Fibroblast of lung (primary cell): ENCODE measurements around the gene PIK3AP1. TPM values are rescaled to one million over a fixed set of nuclear protein-coding genes. Genes with fewer than 3 reads are reported as not detected.
A peak's percentile ranks its signal among the peaks of the same experiment; 100 is the strongest.

Experiments used
- DNase-seq, 2 donors: peaks; one replicate each; pipeline versions ENCODE4 v3.0.0 to v3.0.0-alpha.2; 2010; ENCODE audit warnings: low read depth in 2 of 2
- H2AFZ ChIP-seq: 2 replicates; pipeline ENCODE4 v1.5.1; 2012; ENCODE audit warnings: low read length, control low read depth, inconsistent platforms
- H3K27ac ChIP-seq: 2 replicates; pipeline ENCODE4 v1.5.1; 2011; ENCODE audit warnings: low read length, control low read depth; ENCODE audit not compliant: insufficient read depth
- H3K27me3 ChIP-seq: 2 replicates; pipeline ENCODE4 v1.5.1; 2011; ENCODE audit warnings: mild to moderate bottlenecking, low read length; ENCODE audit not compliant: control insufficient read depth, insufficient read depth
- H3K36me3 ChIP-seq: 2 replicates; pipeline ENCODE4 v1.5.1; 2011; ENCODE audit warnings: low read length; ENCODE audit not compliant: control insufficient read depth, insufficient read depth
- H3K4me1 ChIP-seq: 2 replicates; pipeline ENCODE4 v1.5.1; 2011; ENCODE audit warnings: low read length; ENCODE audit not compliant: control insufficient read depth, insufficient read depth; ENCODE audit errors: extremely low read depth
- H3K4me2 ChIP-seq: 2 replicates; pipeline ENCODE4 v1.5.1; 2011; ENCODE audit warnings: low read length, control low read depth; ENCODE audit not compliant: insufficient read depth; ENCODE audit errors: extremely low read depth
- H3K4me3 ChIP-seq, 4 experiments: fragments of 200-600 bp in 1 of 4; sonication (generic) in 1 of 4; replicated peaks in 1 of 4; 2 replicates each; pipeline ENCODE4 v1.5.1; 2011 to 2016; ENCODE audit warnings: low read length in 4 of 4, low read depth in 3 of 4, mild to moderate bottlenecking in 3 of 4, control low read depth in 2 of 4, inconsistent platforms in 1 of 4, mixed read lengths in 1 of 4; ENCODE audit not compliant: insufficient read depth in 1 of 4; ENCODE audit errors: control extremely low read depth in 1 of 4
- H3K79me2 ChIP-seq: 2 replicates; pipeline ENCODE4 v1.5.1; 2012; ENCODE audit warnings: mild to moderate bottlenecking, low read length, inconsistent platforms; ENCODE audit not compliant: control insufficient read depth, insufficient read depth
- H3K9ac ChIP-seq: 2 replicates; pipeline ENCODE4 v1.5.1; 2011; ENCODE audit warnings: mild to moderate bottlenecking, low read length, control low read depth; ENCODE audit not compliant: insufficient read depth
- H3K9me3 ChIP-seq: 2 replicates; pipeline ENCODE4 v1.5.1; 2012; ENCODE audit warnings: low read depth, low read length; ENCODE audit not compliant: control insufficient read depth, insufficient read depth
- H4K20me1 ChIP-seq: 2 replicates; pipeline ENCODE4 v1.5.1; 2011; ENCODE audit warnings: low read length; ENCODE audit not compliant: control insufficient read depth, insufficient read depth; ENCODE audit errors: extremely low read depth
- CTCF ChIP-seq, 2 donors: IDR thresholded peaks in 1 of 2; conservative IDR thresholded peaks in 1 of 2; 1 replicate in 1 of 2; 2 replicates in 1 of 2; pipeline ENCODE4 v1.5.1; 2011 to 2012; ENCODE audit warnings: low read length in 2 of 2, control low read depth in 1 of 2, inconsistent platforms in 1 of 2, low read depth in 1 of 2, mild to moderate bottlenecking in 1 of 2
- EZH2 ChIP-seq: IDR thresholded peaks from 2 replicates; pipeline ENCODE4 v1.5.1; 2012; ENCODE audit warnings: low read length, control low read depth, mild to moderate bottlenecking; ENCODE audit errors: missing control alignments
- polyA plus RNA-seq, 2 donors: library from polyadenylated mRNA; depleted of rRNA in 1 of 2; stranded (reverse) in 1 of 2; unstranded in 1 of 2; fragments of >200 nt; gene quantifications; 2 replicates each; pipeline ENCODE4 v1.2.1, GENCODE V29; 2011 to 2012; ENCODE audit warnings: missing spikeins in 1 of 2
- total RNA-seq: library from RNA; depleted of rRNA; stranded (reverse); fragments of >200 nt; gene quantifications from 2 replicates; pipeline ENCODE4 v1.2.1, GENCODE V29; 2014

PIK3AP1 gene
- total and polyA plus RNA-seq, 2 donors (not counting 1 experiment from before 2014, with no cell fraction given): 0.17 to 0.24 TPM

GRCh38 chr10:96606216-96606615 lies 114.1 kb downstream of the PIK3AP1 start:
- no peaks in the 10 kb centered on the region for H3K36me3 ChIP-seq
- no peak overlapping the region for H3K9ac ChIP-seq
- no peak overlapping the region for H3K4me2 ChIP-seq
- H3K4me1 ChIP-seq: no peaks in the 10 kb centered on the region
- no peaks in the 10 kb centered on the region for H3K9me3 ChIP-seq
- no peak overlapping the region for H3K27ac ChIP-seq
- no peaks in the 10 kb centered on the region for H3K79me2 ChIP-seq
- no peaks in the 10 kb centered on the region for H4K20me1 ChIP-seq
- peak in 1 of 2 donors; percentile 71 for DNase-seq
- no peak overlapping the region for H3K4me3 ChIP-seq
- TF ChIP-seq EZH2 (no peak), CTCF (conservative IDR thresholded peaks at IDR 0.05 in 1 of 2, IDR thresholded peaks at IDR 0.05 in 1 of 2; ENCODE audit: low read depth in 1 of 2, low read length in 2 of 2) (no peak)
- H2AFZ ChIP-seq: no peak overlapping the region
- peaks cover 2% of the 10 kb centered on the region for H3K27me3 ChIP-seq

- H3K9ac ChIP-seq: no peak overlapping the region
- H2AFZ ChIP-seq: no peak overlapping the region
- no peak overlapping the region for H3K4me3 ChIP-seq
- TF ChIP-seq CTCF (conservative IDR thresholded peaks at IDR 0.05 in 1 of 2, IDR thresholded peaks at IDR 0.05 in 1 of 2; ENCODE audit: low read depth in 1 of 2, low read length in 2 of 2): no peak
- TF ChIP-seq EZH2: no peak
- H3K9me3 ChIP-seq: no peaks in the 10 kb centered on the region
- no peak overlapping the region for H3K4me2 ChIP-seq
- no peak for DNase-seq
- no peak overlapping the region for H3K27ac ChIP-seq
- no peaks in the 10 kb centered on the region for H4K20me1 ChIP-seq
- H3K79me2 ChIP-seq: no peaks in the 10 kb centered on the region
- H3K4me1 ChIP-seq: no peaks in the 10 kb centered on the region
- H3K27me3 ChIP-seq: no peaks in the 10 kb centered on the region
- no peaks in the 10 kb centered on the region for H3K36me3 ChIP-seq
These were observed 120.0 kb downstream of the PIK3AP1 start for GRCh38 chr10:96600337-96600736.

- H3K9ac ChIP-seq: no peak overlapping the region
- no peaks in the 10 kb centered on the region for H3K27me3 ChIP-seq
- DNase-seq: no peak
- no peaks in the 10 kb centered on the region for H3K4me1 ChIP-seq
- H3K36me3 ChIP-seq: no peaks in the 10 kb centered on the region
- no peaks in the 10 kb centered on the region for H3K9me3 ChIP-seq
- no peak overlapping the region for H3K4me2 ChIP-seq
- H3K27ac ChIP-seq: no peak overlapping the region
- TF ChIP-seq EZH2 (no peak), CTCF (conservative IDR thresholded peaks at IDR 0.05 in 1 of 2, IDR thresholded peaks at IDR 0.05 in 1 of 2; ENCODE audit: low read depth in 1 of 2, low read length in 2 of 2) (no peak)
- no peak overlapping the region for H2AFZ ChIP-seq
- no peaks in the 10 kb centered on the region for H3K79me2 ChIP-seq
- H3K4me3 ChIP-seq: no peak overlapping the region
- H4K20me1 ChIP-seq: no peaks in the 10 kb centered on the region
These were observed 121.5 kb downstream of the PIK3AP1 start for GRCh38 chr10:96598846-96599245.
